Keratinocyte (primary cell): ENCODE measurements around the gene SLC37A1. TPM values are rescaled to one million over a fixed set of nuclear protein-coding genes. Genes with fewer than 3 reads are reported as not detected.

Experiments
- DNase-seq: peaks from one replicate; pipeline ENCODE4 v3.0.0-alpha.2; 2011; ENCODE audit warnings: low read depth, missing footprints, low spot score
- FAIRE-seq: peaks from 2 replicates; lab custom pipeline; 2011; peaks lifted over from hg19 to GRCh38; lab: Jason Lieb, UNC
- H2AFZ ChIP-seq: 2 replicates; pipeline ENCODE4 v1.6.0; 2012; ENCODE audit warnings: low read length, control low read depth, inconsistent platforms; ENCODE audit not compliant: control insufficient read depth
- H3K27ac ChIP-seq: 2 replicates; pipeline ENCODE4 v1.5.1; 2011; ENCODE audit warnings: low read length; ENCODE audit not compliant: control insufficient read depth, insufficient read depth
- H3K27me3 ChIP-seq: 3 replicates; pipeline ENCODE4 v1.6.0; 2011; ENCODE audit warnings: low read length; ENCODE audit not compliant: control insufficient read depth, insufficient read depth; ENCODE audit errors: extremely low read depth
- H3K36me3 ChIP-seq, 2 experiments: 2 replicates in 1 of 2; 3 replicates in 1 of 2; pipeline ENCODE4 v1.5.1; 2011; ENCODE audit warnings: low read length in 2 of 2, mild to moderate bottlenecking in 1 of 2; ENCODE audit not compliant: control insufficient read depth in 2 of 2, insufficient read depth in 2 of 2; ENCODE audit errors: extremely low read depth in 1 of 2
- H3K4me1 ChIP-seq: 3 replicates; pipeline ENCODE4 v1.5.1; 2011; ENCODE audit warnings: low read length; ENCODE audit not compliant: control insufficient read depth, insufficient read depth; ENCODE audit errors: extremely low read depth
- H3K4me2 ChIP-seq: 3 replicates; pipeline ENCODE4 v1.6.0; 2011; ENCODE audit warnings: low read depth, low read length; ENCODE audit not compliant: control insufficient read depth, insufficient read depth; ENCODE audit errors: extremely low read depth
- H3K4me3 ChIP-seq, 3 experiments: fragments of 200-600 bp in 1 of 3; sonication (generic) in 1 of 3; 2 replicates in 2 of 3; 3 replicates in 1 of 3; pipeline ENCODE4 v1.5.1; 2011 to 2016; ENCODE audit warnings: low read length in 3 of 3, mild to moderate bottlenecking in 3 of 3, control low read depth in 2 of 3, inconsistent platforms in 1 of 3, low read depth in 1 of 3, mixed read lengths in 1 of 3, mixed run types in 1 of 3, moderate library complexity in 1 of 3; ENCODE audit not compliant: control insufficient read depth in 2 of 3, insufficient read depth in 2 of 3; ENCODE audit errors: extremely low read depth in 1 of 3
- H3K79me2 ChIP-seq: 2 replicates; pipeline ENCODE4 v1.6.0; 2012; ENCODE audit warnings: low read length; ENCODE audit not compliant: control insufficient read depth, insufficient read depth
- H3K9ac ChIP-seq: 3 replicates; pipeline ENCODE4 v1.6.0; 2011; ENCODE audit warnings: low read length; ENCODE audit not compliant: control insufficient read depth, insufficient read depth; ENCODE audit errors: extremely low read depth
- H3K9me1 ChIP-seq: 3 replicates; pipeline ENCODE4 v1.6.0; 2011; ENCODE audit warnings: low read length; ENCODE audit not compliant: control insufficient read depth, insufficient read depth; ENCODE audit errors: extremely low read depth
- H3K9me3 ChIP-seq: 2 replicates; pipeline ENCODE4 v1.5.1; 2012; ENCODE audit warnings: low read depth, low read length; ENCODE audit not compliant: control insufficient read depth
- H4K20me1 ChIP-seq: 3 replicates; pipeline ENCODE4 v1.6.0; 2011; ENCODE audit warnings: low read length; ENCODE audit not compliant: control insufficient read depth, insufficient read depth; ENCODE audit errors: extremely low read depth
- EZH2 ChIP-seq: IDR thresholded peaks from one replicate; pipeline ENCODE4 v1.6.1; 2012; ENCODE audit warnings: inconsistent platforms, mild to moderate bottlenecking, low read length, moderate library complexity
- dilution Hi-C: fragments of 300-500 bp; cut with MboI; formaldehyde crosslinking; loops from one replicate; pipeline ENCODE4 v1.7.0; 2020; ENCODE audit warnings: low sequenced_read_pairs; ENCODE audit not compliant: extremely low pct_ligation_motif_present
- polyA plus RNA-seq, 5 experiments: library from polyadenylated mRNA; depleted of rRNA in 3 of 5; stranded (reverse) in 3 of 5; stranded (forward) in 1 of 5; unstranded in 1 of 5; fragments of >200 nt; gene quantifications; 1 replicate in 1 of 5; 2 replicates in 3 of 5; 3 replicates in 1 of 5; pipeline versions ENCODE4 v1.2.1 to v1.2.3, GENCODE V29; 2011 to 2012; ENCODE audit warnings: missing spikeins in 2 of 5, low read depth in 1 of 5, low replicate concordance in 1 of 5
- TF ChIP-seq, protein P1 (sequence below), 3 experiments: IDR thresholded peaks in 1 of 3; conservative IDR thresholded peaks in 1 of 3; optimal IDR thresholded peaks in 1 of 3; 2 replicates in 2 of 3; 3 replicates in 1 of 3; pipeline versions ENCODE3 to v1.5.1; 2011; ENCODE audit warnings: low read length in 3 of 3, mild to moderate bottlenecking in 3 of 3, moderate library complexity in 2 of 3, control low read depth in 1 of 3, inconsistent platforms in 1 of 3; ENCODE audit not compliant: insufficient read depth in 2 of 3; ENCODE audit errors: extremely low read depth in 1 of 3

Gene SLC37A1
- polyA plus RNA-seq, 1 donor (not counting 4 experiments of a cell fraction or from before 2014, with no cell fraction given) = 4.1 TPM

DNA sequence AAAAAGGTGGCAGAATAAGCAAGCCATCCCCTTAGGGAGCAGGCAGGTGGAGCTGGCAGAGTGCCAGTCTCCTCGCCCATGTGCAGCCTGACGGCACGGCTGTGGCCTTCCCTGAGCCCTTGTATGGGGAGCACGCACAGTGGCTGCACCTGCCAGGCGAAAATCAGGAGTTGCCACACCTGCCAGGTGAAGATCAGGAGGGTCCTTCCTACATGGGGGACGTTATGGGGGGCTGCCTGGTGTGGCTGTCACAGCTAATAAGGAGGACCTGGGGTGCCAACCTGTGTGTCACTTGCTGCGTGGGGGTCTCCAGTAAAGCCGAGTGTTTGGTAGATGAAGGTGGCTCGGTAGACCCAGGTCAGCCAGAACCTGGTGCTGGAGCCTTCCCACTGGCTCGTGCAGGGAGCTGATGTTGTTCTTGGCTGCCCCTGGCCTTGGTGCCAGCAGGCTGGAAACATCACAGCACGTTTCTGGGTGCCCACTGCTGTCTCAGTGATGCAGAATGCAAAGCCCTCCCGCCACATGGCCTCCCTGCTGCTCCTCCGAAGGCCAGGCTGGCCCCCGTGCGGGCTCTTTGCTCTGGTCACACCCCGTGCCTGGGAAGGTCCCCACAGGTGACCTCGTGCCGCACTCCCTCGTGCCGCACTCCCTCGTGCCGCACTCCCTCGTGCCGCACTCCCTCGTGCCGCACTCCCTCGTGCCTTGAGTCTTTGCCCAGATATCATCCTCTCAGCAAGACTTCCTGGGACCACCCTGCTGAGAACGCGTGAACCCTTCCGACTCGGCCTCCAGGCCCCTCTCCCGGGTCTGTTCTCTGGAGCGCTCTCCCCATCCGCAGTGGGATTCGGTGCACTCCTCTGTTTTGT, 55.4 kb downstream of the SLC37A1 start:
- Histone ChIP-seq H3K36me3 (peaks cover 0 to 4% of the 10 kb centered on the region in 2 experiments), H3K9me1 (no peaks in the 10 kb centered on the region)
- dilution Hi-C loops = no loop called here

DNA sequence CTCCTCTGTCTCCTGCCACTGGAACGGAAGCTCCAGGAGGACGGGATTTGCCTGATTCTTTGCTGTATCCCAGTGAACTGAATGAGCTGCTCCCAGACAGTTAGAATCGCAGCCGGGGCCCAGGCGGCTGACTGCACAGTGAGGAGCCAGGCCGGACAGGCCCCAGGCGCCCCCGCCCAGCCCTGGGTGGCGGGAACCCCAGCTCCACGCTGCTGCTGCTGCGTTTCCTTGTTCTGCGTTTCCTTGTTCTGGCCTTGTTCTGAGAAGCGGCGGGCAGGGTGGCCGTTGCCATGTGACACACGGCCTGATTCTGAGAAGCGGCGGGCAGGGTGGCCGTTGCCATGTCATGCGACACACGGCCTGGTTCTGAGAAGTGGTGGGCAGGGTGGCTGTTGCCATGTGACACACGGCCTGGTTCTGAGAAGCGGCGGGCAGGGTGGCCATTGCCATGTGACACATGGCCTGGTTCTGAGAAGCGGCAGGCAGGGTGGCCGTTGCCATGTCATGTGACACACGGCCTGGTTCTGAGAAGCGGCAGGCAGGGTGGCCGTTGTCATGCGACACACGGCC, 56.2 kb downstream of the SLC37A1 start:
- no peaks in the 10 kb centered on the region for H3K79me2 ChIP-seq
- no peaks in the 10 kb centered on the region for H4K20me1 ChIP-seq
- H3K4me2 ChIP-seq = no peak overlapping the region
- TF ChIP-seq, protein P1, sequence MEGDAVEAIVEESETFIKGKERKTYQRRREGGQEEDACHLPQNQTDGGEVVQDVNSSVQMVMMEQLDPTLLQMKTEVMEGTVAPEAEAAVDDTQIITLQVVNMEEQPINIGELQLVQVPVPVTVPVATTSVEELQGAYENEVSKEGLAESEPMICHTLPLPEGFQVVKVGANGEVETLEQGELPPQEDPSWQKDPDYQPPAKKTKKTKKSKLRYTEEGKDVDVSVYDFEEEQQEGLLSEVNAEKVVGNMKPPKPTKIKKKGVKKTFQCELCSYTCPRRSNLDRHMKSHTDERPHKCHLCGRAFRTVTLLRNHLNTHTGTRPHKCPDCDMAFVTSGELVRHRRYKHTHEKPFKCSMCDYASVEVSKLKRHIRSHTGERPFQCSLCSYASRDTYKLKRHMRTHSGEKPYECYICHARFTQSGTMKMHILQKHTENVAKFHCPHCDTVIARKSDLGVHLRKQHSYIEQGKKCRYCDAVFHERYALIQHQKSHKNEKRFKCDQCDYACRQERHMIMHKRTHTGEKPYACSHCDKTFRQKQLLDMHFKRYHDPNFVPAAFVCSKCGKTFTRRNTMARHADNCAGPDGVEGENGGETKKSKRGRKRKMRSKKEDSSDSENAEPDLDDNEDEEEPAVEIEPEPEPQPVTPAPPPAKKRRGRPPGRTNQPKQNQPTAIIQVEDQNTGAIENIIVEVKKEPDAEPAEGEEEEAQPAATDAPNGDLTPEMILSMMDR (optimal IDR thresholded peaks at IDR 0.05 in 1 of 3, IDR thresholded peaks at IDR 0.05 in 1 of 3, conservative IDR thresholded peaks at IDR 0.05 in 1 of 3; ENCODE audit: extremely low read depth in 1 of 3, insufficient read depth in 2 of 3, low read length in 3 of 3) = no peak
- TF ChIP-seq EZH2 = no peak
- H3K9me3 ChIP-seq = no peaks in the 10 kb centered on the region
- H3K4me1 ChIP-seq = no peaks in the 10 kb centered on the region
- DNase-seq = no peak
- H2AFZ ChIP-seq = no peak overlapping the region
- no peaks in the 10 kb centered on the region for H3K27me3 ChIP-seq
- H3K36me3 ChIP-seq = peaks cover 0 to 4% of the 10 kb centered on the region in 2 experiments
- no peak overlapping the region for H3K4me3 ChIP-seq
- no peaks in the 10 kb centered on the region for H3K9me1 ChIP-seq
- no peak overlapping the region for H3K27ac ChIP-seq
- no peak overlapping the region for H3K9ac ChIP-seq
- dilution Hi-C loops = no loop called here
- FAIRE-seq = no peak

More for the DNA sequence above, 55.4 kb downstream of the SLC37A1 start:
- Histone ChIP-seq H2AFZ (no peak overlapping the region), H3K79me2 (no peaks in the 10 kb centered on the region), H4K20me1 (no peaks in the 10 kb centered on the region), H3K4me1 (no peaks in the 10 kb centered on the region), H3K27ac (no peak overlapping the region), H3K4me2 (no peak overlapping the region), H3K9me3 (no peaks in the 10 kb centered on the region), H3K9ac (no peak overlapping the region), H3K4me3 (no peak overlapping the region), H3K27me3 (no peaks in the 10 kb centered on the region)
- DNase-seq (no peak), FAIRE-seq (no peak)
- TF ChIP-seq, protein P1 (optimal IDR thresholded peaks at IDR 0.05 in 1 of 3, IDR thresholded peaks at IDR 0.05 in 1 of 3, conservative IDR thresholded peaks at IDR 0.05 in 1 of 3; ENCODE audit: extremely low read depth in 1 of 3, insufficient read depth in 2 of 3, low read length in 3 of 3) = no peak
- no peak for TF ChIP-seq EZH2
